ENCODE measurements around the gene COPZ1. TPM values are rescaled to one million over a fixed set of nuclear protein-coding genes. Genes with fewer than 3 reads are reported as not detected.

The COPZ1 gene
- polyA plus RNA-seq, 6 donors from 2014 or later, result 166 to 227 (median 177) TPM

DNA sequence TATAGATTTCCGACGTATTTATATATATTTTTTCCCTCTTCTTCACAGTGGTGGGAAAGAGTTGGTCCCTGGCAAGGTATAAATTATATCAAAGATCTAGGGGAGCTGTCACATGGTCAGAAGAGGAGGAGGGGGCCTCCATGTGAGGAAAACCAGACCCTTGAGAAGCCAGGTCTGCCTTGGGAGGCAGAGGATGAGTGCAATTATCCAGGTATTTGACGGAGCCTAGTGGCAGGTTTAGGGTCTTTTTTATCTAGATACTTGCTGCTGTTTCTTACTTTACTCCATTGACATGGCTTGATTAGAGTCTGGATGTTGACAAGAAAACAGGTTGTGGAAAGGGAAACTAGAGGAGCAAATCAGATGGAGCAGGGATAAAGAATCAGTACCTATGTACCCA lies 5.5 kb downstream of the COPZ1 start:
- H3K4me1 Mint-ChIP-seq, result peaks cover 18 to 35% (median 23%) of the 10 kb centered on the region in 3 donors
- peak overlapping the region in 1 of 8 donors; percentile 7 for H3K4me3 Mint-ChIP-seq
- DNase-seq (no peak), ATAC-seq (ENCODE audit: low read depth in 2 of 2) (no peak)
- H3K36me3 Mint-ChIP-seq, result no peaks in the 10 kb centered on the region
- no peaks in the 10 kb centered on the region for H3K9me3 Mint-ChIP-seq
- no peaks in the 10 kb centered on the region for H3K27me3 Mint-ChIP-seq
- H3K27ac Mint-ChIP-seq, result peak overlapping the region in 3 of 6 donors; percentile 6 to 57 (median 52)

- H3K27ac Mint-ChIP-seq, result no peak overlapping the region
- H3K36me3 Mint-ChIP-seq, result no peaks in the 10 kb centered on the region
- no peak for DNase-seq
- no peaks in the 10 kb centered on the region for H3K9me3 Mint-ChIP-seq
- peaks cover 15 to 32% (median 16%) of the 10 kb centered on the region in 3 donors for H3K4me1 Mint-ChIP-seq
- no peak for ATAC-seq (ENCODE audit: low read depth in 2 of 2)
- no peaks in the 10 kb centered on the region for H3K27me3 Mint-ChIP-seq
- H3K4me3 Mint-ChIP-seq, result no peak overlapping the region
Observed at GRCh38 chr12:54331461-54331860, 6.5 kb downstream of the COPZ1 start.

DNA sequence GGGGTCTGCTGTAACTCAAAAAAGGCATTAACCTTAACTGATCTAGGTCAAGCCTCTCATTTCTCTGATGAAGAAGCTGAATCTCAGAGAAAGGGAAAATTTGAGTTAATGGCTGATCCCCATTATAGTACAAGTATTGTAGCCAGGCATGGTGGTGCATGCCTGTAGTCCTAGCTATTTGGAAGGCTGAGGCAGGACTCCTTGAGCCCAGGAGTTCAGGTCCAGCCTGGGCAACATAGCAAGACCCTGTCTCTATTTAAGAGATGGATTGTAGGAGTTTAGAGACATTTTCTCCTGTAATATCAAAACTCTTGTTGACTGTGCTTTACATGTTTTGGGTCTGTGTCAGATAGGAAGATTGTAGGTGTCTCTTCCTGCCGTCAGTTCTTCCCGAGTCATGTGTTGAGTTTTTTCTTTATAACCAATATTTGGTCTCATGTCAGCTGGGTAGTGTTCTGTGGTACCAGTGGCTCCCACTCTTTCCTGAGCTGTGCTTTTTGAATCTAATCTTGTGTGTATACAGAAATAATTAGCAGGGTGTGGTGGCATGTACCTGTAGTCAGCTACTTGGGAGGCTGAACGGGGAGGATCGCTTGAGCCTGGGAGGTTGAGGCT lies 8.6 kb downstream of the COPZ1 start:
- ATAC-seq (ENCODE audit: low read depth in 2 of 2) (no peak), DNase-seq (no peak)
- H3K9me3 Mint-ChIP-seq, result no peaks in the 10 kb centered on the region
- H3K4me3 Mint-ChIP-seq, result no peak overlapping the region
- no peaks in the 10 kb centered on the region for H3K36me3 Mint-ChIP-seq
- no peaks in the 10 kb centered on the region for H3K27me3 Mint-ChIP-seq
- H3K27ac Mint-ChIP-seq, result no peak overlapping the region
- H3K4me1 Mint-ChIP-seq, result peaks cover 14 to 39% (median 15%) of the 10 kb centered on the region in 3 donors

- Mint-ChIP-seq H3K9me3 (no peaks in the 10 kb centered on the region), H3K4me3 (no peak overlapping the region), H3K36me3 (peaks cover 6 to 18% of the 10 kb centered on the region in 2 donors), H3K27me3 (no peaks in the 10 kb centered on the region), H3K4me1 (peaks cover 7 to 21% (median 8%) of the 10 kb centered on the region in 3 donors), H3K27ac (no peak overlapping the region)
- no peak for ATAC-seq (ENCODE audit: low read depth in 2 of 2)
- DNase-seq, result no peak
Observed at GRCh38 chr12:54337280-54337842, 12.4 kb downstream of the COPZ1 start.

- Mint-ChIP-seq H3K27ac (no peak overlapping the region), H3K9me3 (no peaks in the 10 kb centered on the region), H3K36me3 (peaks cover 9 to 22% of the 10 kb centered on the region in 2 donors), H3K4me1 (peaks cover 7 to 21% (median 8%) of the 10 kb centered on the region in 3 donors), H3K27me3 (no peaks in the 10 kb centered on the region), H3K4me3 (no peak overlapping the region)
- ATAC-seq (ENCODE audit: low read depth in 2 of 2) (no peak), DNase-seq (no peak)
Observed at GRCh38 chr12:54337854-54338650, 13.1 kb downstream of the COPZ1 start.

DNA sequence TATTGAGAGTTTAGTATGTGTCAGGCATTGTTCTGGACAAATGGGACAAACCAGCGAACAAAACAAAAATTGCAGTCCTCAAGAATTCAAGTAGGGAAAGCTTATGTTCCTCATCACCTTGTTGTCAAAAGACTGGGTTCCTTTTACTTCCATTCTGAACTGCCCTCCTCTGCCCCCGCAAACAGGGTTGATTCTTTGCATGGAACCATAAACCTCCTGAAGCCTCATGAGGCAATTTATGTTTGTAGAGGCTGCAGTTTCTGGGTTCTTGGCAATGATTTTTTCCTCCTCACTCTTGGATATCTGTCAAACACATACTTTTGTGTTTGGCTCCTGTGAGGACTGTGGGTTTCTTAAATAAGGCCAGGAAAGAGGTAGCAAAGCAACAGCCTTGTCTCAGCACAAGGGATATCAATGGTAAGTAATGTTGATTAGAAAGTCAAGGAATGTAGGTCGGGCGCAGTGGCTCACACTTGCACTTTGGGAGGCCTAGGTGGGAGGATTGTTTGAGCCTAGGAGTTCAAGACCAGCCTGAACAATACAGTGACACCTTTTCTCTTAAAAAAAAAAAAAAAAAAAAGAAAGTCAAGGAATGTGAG lies 13.9 kb downstream of the COPZ1 start:
- Mint-ChIP-seq H3K27ac (no peak overlapping the region), H3K27me3 (no peaks in the 10 kb centered on the region), H3K4me1 (peaks cover 7 to 21% (median 8%) of the 10 kb centered on the region in 3 donors), H3K4me3 (no peak overlapping the region), H3K9me3 (no peaks in the 10 kb centered on the region), H3K36me3 (peaks cover 13 to 22% of the 10 kb centered on the region in 2 donors)
- DNase-seq, result no peak
- ATAC-seq (ENCODE audit: low read depth in 2 of 2), result no peak

- peaks cover 11 to 26% (median 17%) of the 10 kb centered on the region in 3 donors for H3K4me1 Mint-ChIP-seq
- DNase-seq, result no peak
- no peak overlapping the region for H3K4me3 Mint-ChIP-seq
- H3K36me3 Mint-ChIP-seq, result peaks cover 20 to 30% of the 10 kb centered on the region in 2 donors
- no peaks in the 10 kb centered on the region for H3K27me3 Mint-ChIP-seq
- H3K9me3 Mint-ChIP-seq, result no peaks in the 10 kb centered on the region
- no peak for ATAC-seq (ENCODE audit: low read depth in 2 of 2)
- peak overlapping the region in 1 of 6 donors; percentile 64 for H3K27ac Mint-ChIP-seq
Observed at GRCh38 chr12:54340846-54341245, 15.9 kb downstream of the COPZ1 start.

- DNase-seq (no peak), ATAC-seq (ENCODE audit: low read depth in 2 of 2) (no peak)
- peaks cover 20 to 30% of the 10 kb centered on the region in 2 donors for H3K36me3 Mint-ChIP-seq
- H3K27me3 Mint-ChIP-seq, result no peaks in the 10 kb centered on the region
- peak overlapping the region in 2 of 6 donors; percentile 16 to 52 for H3K27ac Mint-ChIP-seq
- H3K9me3 Mint-ChIP-seq, result no peaks in the 10 kb centered on the region
- peaks cover 11 to 20% (median 17%) of the 10 kb centered on the region in 3 donors for H3K4me1 Mint-ChIP-seq
- H3K4me3 Mint-ChIP-seq, result peak overlapping the region in 1 of 8 donors; percentile 62
Observed at GRCh38 chr12:54341378-54342300, 16.7 kb downstream of the COPZ1 start.

DNA sequence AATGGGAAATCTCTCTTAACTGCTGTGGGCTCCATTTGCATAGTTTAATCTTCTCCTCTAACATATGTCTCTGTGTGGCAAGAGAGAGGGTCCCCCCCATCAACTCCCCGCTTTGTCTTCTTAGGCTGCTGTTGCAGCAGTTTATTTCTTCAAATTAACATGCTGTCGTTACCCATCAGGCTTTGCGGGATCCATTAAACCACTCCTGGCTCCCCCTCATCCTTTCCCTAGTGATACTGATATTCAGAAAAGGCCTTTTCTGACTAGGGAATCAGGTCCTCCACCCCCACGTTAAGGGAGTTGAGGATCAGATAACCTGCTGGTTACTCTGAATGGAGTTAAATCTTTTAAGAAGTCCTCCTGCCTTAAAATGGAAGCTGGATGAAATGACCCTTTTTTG lies 24.1 kb downstream of the COPZ1 start:
- H3K36me3 Mint-ChIP-seq, result peaks cover 36 to 40% of the 10 kb centered on the region in 2 donors

DNA sequence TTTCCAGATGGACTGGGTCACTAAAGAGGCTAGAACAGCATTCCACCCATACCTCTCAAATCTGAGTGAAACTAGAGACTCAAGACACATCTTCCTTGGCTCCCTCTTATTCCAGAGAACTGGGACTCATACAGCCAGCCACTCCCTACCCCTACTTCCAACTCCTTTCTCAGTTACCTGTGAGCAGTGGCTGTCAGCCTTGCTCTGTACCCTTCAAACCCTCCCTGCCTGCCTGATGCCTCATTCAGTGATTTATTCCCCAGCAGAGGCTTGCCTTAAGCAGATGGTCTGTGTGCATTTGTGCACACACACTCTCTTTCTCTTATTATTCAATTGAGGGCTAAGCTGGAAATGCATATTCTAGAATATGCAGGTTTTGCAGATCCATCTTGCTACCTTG lies 24.7 kb downstream of the COPZ1 start:
- H3K27ac Mint-ChIP-seq, result peak overlapping the region in 1 of 6 donors; percentile 61
- no peaks in the 10 kb centered on the region for H3K9me3 Mint-ChIP-seq
- H3K4me3 Mint-ChIP-seq, result peak overlapping the region in 1 of 8 donors; percentile 36
- ATAC-seq (ENCODE audit: low read depth in 2 of 2) (no peak), DNase-seq (no peak)
- peaks cover 36 to 40% of the 10 kb centered on the region in 2 donors for H3K36me3 Mint-ChIP-seq
- no peaks in the 10 kb centered on the region for H3K27me3 Mint-ChIP-seq
- peaks cover 16 to 24% (median 21%) of the 10 kb centered on the region in 3 donors for H3K4me1 Mint-ChIP-seq

More for the DNA sequence above, 24.1 kb downstream of the COPZ1 start:
- ATAC-seq (ENCODE audit: low read depth in 2 of 2) (no peak), DNase-seq (no peak)
- H3K4me3 Mint-ChIP-seq, result no peak overlapping the region
- no peak overlapping the region for H3K27ac Mint-ChIP-seq
- no peaks in the 10 kb centered on the region for H3K27me3 Mint-ChIP-seq
- peaks cover 16 to 24% (median 21%) of the 10 kb centered on the region in 3 donors for H3K4me1 Mint-ChIP-seq
- no peaks in the 10 kb centered on the region for H3K9me3 Mint-ChIP-seq

- no peak for ATAC-seq (ENCODE audit: low read depth in 2 of 2)
- no peaks in the 10 kb centered on the region for H3K9me3 Mint-ChIP-seq
- no peak overlapping the region for H3K4me3 Mint-ChIP-seq
- peaks cover 12 to 15% (median 13%) of the 10 kb centered on the region in 3 donors for H3K4me1 Mint-ChIP-seq
- peak overlapping the region in 1 of 6 donors; percentile 80 for H3K27ac Mint-ChIP-seq
- no peak for DNase-seq
- no peaks in the 10 kb centered on the region for H3K27me3 Mint-ChIP-seq
- H3K36me3 Mint-ChIP-seq, result peaks cover 29 to 32% of the 10 kb centered on the region in 2 donors
Observed at GRCh38 chr12:54350743-54351142, 25.8 kb downstream of the COPZ1 start.

- Mint-ChIP-seq H3K9me3 (no peaks in the 10 kb centered on the region), H3K27me3 (no peaks in the 10 kb centered on the region), H3K36me3 (peaks cover 29 to 32% of the 10 kb centered on the region in 2 donors), H3K4me1 (peaks cover 12 to 15% (median 13%) of the 10 kb centered on the region in 3 donors), H3K27ac (peak overlapping the region in 2 of 6 donors; percentile 44 to 66), H3K4me3 (no peak overlapping the region)
- ATAC-seq (ENCODE audit: low read depth in 2 of 2) (no peak), DNase-seq (no peak)
Observed at GRCh38 chr12:54351341-54351740, 26.4 kb downstream of the COPZ1 start.

Measured in naive B cell (primary cell).